Measurements from ENCODE around the gene MUC7.
"Not testable (repeated sequence)": the region's sequence is repeated elsewhere in the genome, so short reads cannot be mapped to it uniquely, and the experiment has no call there.

The MUC7 gene

DNA sequence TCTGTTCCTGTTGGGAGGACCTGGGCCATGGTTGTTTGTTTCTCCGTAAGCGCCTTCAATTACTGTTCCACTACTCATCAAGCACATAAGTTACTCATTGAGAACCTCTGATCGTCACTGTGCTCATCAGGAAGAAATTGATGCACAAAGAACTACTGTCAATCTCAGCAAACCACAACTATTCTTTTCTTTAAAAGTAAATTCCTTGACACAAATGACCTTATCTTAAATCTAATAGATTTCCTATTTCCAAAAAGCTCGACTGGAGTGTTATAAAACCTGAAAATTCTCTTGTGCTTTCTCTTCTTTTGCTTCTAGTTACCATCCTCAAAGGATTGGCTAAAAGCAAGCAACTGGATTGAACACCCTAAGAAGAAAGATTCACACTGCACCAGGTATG, at the start of gene MUC7:
Gene MUC7 (plus strand): TSS at position 301 of the 400 bp plus-strand sequence. CDS start 1,825 bp downstream, outside the sequence.
- no peak for DNase-seq

DNA sequence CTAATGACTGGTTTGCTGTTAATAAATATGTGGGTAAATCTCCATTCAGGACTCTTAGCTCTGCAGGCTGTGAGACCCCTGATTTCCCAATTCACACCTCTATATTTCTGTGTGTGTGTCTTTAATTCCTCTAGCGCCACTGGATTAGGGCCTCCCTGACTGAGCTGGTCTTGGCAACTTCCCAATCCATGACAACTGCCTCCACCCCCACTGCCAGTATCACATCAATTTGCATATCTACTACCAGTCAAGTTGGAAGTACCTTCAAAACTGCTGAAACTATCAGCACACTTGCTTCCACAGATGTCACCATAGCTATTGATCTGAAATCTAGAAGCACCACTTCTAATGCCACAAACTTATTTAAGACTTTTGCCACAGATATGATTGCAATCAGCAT, 46.7 kb upstream of the MUC7 start:
- DNase-seq, result no peak

DNA sequence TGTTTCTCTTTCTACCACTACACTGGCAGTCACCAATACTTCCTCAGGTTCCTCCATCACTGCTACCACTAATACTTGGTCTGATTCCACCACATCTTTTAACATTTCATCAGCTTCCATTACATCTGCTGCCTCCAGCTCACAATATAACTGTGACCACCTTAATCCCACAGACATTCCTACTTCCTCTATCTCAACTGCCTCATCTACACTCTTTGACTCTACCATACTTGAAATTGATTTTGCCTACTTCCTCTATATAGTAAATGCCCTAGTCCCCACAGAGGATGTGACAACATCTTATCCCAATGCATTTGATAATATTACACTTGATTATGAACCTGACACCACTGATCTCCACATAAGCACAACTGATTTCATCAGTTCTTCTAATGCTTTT, 45.2 kb upstream of the MUC7 start:
- no peak for DNase-seq

DNA sequence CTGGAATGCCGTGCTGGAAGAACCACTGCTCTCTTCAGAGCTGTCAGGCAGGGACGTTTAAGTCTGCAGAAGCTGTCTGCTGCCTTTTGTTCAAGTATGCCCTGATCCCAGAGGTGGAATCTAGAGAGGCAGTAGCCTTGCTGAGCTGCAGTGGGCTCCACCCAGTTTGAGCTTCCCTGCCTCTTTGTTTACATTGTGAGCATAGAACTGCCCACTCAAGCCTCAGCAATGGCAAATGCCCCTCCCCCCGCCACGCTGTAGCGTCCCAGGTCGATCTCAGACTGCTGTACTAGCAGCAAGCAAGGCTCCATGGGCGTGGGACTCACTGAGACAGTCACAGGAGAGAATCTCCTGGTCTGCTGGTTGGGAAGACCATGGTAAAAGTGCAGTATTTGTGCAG, 34.8 kb upstream of the MUC7 start:
- no peak for DNase-seq

DNA sequence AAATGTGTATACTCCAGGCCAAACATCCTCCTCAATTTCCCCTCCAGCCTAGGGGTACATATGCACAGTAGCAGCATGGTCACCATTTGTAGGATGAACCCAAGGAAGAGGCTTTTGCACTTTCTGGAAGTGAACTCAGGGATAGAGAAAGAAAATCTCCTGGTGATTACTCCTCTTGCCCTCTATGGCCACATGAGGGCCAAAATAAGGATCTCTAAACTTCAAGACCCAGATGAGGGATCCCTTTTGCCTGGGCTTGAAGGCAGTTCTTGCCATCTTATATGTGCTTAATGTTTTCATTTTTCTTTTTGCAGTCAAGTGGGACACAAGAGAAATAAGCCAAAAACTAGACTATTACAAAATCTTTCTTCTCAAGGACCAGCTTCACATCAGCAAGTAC, 29.5 kb upstream of the MUC7 start:
- DNase-seq, result no peak

DNA sequence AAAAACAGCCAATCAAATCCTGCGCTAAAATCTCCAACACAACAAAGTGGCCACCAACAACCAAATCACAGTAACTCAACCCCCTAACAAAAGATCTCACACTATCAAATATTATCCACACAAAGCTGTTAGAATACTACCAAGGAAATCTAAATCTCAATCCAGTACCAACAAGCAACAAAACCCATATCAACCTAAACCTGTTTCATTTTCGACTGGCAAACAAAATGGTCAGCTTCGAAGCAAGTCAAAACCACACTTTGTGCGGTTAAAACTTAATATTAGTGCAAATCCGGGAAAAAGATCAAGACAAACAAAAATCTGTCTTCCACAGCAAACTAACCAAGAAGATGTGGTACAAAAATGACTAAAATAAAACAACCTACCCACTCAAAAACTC, 28.7 kb upstream of the MUC7 start:
- DNase-seq, result no peak

DNA sequence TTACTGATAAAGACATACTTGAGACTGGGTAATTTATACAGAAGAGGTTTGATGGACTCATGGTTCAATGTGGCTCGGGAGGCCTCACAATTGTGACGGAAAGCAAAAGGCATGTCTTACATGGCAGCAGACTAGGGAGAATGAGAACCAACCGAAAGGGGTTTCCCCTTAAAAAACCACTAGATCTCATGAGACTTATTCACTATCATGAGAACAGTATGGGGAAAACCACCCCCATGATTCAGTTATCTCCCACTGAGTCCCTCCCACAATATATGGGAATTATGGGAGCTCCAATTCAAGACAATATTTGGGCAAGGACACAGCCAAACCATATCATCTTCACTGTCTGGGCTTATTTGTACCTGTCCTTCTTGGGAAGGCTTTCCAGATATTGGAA, 22.8 kb upstream of the MUC7 start:
- no peak for DNase-seq

DNA sequence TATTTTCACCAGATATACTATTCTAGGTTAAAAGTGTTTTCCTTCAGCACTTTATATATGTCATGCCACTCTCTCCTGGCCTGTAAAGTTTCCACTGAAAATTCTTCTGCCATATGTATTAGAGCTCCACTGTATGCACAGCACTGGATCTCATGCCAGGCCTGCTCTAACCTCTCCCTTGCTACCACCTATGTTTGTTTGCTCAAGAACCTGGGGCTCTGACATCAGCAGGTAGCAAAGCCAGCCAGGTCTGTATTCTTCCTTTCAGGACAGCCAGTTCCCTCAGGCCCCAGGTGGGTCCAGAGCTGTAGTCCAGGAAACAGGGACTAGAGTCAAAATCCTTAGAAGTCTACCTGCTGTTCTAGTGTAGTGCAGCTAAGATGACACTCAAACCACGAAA, 19.1 kb upstream of the MUC7 start:
- no peak for DNase-seq

DNA sequence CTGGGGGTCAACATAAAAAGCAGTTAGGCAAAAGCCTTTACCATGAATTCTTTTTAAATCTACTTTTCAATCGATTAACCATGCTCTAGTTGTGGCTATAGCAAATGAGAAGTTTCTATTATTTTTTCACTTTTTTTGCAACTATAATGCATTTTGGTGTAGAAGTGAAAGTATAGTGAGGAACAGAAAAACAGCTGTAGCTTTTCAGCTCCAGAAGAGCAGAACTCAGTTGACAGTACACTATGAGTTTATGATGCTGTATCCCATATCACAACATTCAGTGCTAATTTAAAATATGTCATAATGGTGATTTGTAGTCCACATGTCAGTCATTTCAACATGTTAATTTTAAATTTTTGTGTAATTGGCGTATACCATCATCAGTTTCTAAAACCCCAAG, 8.7 kb upstream of the MUC7 start:
- DNase-seq, result no peak

DNA sequence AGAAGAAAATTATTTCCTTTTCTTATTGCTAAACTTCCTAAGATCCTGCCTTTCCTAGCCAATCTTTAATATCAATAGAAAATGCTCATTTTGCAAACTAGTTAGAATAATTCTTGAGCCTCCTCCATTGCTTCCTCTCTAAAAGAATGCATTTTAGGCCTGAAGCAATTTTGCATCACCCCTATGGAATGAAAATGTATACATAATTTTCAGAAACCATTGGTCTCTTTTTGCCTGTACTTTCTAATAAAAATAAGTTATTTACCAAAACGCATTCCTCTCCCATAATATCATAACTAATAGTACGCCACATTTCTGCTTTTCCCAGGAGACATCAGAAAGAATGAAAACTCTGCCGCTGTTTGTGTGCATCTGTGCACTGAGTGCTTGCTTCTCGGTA, 1.7 kb downstream of the MUC7 start:
- no peak for DNase-seq

DNA sequence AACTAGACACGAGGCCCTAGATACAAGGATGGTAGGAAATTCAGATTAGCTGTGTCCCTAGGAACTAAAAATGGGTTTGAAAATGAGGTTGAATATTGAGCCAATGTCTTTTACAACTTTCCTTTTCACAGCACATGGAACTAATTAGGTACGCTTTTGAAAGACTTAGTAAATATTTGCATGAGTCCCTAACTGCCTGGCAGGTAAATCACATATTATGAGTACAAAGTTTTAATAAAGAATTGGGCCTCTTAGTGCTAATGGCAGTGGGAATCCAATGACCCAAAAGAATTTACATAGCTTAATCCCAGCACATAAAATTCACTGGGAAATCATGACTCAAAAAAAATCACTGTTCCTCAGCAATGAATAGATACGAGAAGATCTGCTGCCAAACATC, 16.8 kb downstream of the MUC7 start:
- DNase-seq, result no peak

DNA sequence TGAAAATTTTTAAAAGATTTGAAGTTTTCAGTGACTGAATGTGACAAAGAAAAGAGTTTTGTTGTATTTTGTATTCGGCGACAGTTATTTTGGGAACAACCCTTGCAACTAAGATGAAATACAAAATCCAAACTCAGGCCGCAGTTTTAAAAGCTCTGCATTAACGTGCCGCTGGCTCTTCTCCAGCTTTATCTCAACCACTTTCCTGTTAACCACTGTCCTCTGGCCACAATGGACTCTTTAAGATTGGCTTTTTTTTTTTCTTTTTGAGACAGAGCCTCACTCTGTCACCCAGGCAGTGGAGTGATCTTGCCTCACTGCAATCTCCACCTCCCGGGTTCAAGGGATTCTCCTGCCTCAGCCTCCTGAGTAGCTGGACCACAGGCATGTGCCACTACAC, 24.2 kb downstream of the MUC7 start:
- DNase-seq, result no peak

DNA sequence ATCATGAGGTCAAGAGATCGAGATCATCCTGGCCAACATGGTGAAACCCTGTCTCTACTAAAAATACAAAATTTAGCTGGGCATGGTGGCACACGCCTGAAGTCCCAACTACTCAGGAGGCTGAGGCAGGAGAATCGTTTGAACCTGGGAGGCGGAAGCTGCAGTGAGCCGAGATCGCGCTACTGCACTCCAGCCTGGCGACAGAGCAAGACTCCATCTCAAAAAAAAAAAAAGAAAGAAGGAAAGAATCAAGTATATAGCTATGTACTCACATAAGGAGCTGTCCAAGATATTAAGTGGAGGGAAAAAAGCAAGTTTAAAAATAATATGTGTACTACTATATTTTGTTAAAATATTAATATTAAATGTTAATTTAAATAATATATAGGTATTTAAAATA, 29.8 kb downstream of the MUC7 start:
- not testable (repeated sequence) for DNase-seq

DNA sequence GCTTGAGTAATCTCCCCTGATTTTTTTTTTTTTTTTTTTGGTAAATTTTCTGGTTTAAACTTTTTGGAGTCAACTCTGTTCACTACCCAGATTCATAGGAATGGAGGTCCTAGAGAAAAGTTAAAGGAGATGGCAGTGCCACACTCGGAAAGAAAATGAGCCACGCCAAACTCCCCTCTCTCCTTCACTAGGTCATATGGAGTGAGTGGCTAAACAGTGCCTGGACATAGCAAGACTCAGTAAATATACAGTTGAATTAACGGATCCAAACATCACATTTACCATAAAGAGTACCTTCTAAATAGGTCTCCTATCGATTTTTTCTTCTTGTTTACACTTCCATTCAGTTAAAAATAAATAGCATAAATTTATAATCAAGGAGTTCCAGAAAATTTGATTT, 32.7 kb downstream of the MUC7 start:
- DNase-seq, result no peak

DNA sequence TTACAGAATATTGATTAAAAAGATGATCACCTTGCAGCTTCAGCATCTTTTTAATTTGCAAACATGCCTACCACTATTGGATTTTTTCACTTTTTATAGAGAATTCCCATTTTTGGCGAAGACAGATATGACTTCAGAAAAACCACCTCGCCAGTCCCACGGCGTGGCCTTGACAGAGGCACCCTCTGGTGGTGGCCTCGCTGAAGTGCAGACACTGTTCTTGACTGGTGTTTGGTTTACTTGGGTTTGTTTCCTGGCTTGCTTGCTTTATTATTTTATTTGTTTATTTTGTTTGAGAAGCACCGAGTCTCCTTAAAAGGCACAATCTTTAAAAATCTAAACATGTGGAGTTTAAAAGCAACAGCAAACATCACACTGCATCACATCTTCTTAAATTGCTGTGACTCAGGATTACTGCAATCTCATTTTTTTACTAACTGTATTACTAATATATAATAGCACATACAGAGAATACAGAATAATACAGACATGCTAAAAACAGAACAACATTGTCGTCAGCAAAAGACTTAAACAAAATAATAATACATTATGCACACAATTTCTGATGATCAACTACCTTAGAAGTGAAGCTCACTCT, 33.3 kb downstream of the MUC7 start:
- DNase-seq, result no peak

DNA sequence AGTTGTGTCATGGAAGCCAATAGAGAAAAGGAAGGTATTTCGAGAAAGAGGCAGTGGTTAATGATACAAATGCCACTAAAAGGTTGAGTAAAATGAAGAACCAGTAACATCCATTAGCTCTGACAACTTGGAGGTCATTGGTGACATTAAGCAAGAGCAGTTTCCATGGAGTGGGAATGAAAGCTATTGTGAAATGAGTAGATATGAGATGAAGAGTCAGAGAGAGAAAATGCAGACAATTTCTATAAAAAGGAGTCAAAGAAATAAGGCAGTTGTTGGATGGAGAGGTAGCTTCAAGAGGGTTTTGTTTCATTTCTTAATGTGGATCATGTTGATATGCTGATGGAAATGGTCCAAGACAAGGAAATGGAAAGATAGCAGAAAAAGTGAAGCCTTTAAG, 36.8 kb downstream of the MUC7 start:
- DNase-seq, result no peak

DNA sequence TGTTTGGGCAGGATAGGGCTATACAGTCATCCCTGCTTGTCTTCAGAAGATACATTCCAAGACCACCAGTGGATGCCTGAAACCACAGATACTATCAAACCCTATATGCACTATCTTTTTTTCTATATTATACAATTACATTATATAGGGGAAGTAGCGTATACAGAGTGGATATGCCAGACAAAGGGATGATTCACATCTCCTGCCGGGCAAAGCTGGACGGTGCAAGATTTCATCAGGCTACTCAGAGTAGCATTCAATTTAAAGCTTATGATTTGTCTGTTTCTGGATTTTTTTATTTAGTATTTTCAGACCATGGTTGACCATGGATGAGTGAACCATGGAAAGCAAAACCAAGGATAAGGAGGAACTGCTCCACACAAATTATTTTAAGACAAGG, 39.4 kb downstream of the MUC7 start:
- DNase-seq, result no peak

DNA sequence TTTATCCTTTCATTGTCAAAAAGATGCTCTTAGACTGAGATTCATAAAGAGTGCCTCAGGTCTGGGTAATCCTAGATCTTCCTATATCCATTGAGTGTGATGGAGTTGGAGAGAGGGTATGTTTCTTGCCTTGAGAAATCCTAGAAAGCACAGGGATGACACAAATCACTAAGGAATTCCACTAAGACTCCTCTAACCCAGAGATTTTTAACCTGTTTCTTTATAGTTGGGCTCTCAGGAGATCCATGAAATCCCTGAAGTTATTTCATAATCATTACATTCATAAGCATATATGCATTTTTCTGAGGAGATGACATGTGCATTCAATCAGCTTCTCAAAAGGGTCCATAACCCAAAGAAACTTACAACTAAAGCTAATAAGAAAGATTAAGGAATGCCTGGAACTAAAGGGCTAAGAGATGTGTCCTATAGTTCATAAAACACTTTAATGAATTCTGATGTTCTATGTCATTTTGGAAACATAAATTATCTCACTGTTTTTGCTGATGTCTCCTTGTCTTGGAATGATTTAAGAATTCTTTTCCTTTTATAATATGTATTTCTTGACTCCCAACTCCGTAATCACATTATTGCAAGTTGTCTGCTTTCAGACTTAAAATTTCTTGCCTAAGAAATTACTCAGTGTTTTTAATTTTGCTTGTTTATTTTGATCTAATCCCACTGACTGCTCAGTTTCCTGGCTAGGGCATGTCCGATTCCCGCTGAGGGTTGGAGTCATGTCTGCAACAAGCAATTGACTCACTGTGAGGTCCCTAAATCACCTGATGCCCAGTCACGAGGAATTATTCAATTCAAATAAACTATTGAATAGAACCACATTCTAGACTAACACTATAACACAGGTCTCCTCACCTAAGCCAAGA, 43.6 kb downstream of the MUC7 start:
- DNase-seq, result no peak

DNA sequence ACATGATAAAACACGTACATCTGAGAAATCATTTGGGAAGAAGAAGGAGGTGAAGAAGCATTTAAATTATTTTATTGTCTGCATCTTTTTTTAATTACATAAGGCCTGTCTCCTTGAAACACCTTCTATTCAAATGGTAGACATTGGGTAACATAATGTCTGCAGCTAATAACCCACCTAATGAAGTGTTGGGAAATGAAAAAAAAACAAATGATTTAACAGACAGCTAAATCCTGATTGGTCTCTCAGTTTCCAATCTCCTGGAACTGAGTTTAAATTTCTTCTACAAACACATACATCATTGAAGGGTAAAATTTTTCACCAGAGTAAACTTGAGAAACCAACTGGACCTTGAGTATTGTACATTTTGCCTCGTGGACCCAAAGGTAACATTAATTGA, 46.3 kb downstream of the MUC7 start, which contains the start of gene AMTN:
Gene AMTN (plus strand): TSS at position 301 of the 400 bp plus-strand sequence. CDS start 209 bp downstream, outside the sequence.
- no peak for DNase-seq

DNA sequence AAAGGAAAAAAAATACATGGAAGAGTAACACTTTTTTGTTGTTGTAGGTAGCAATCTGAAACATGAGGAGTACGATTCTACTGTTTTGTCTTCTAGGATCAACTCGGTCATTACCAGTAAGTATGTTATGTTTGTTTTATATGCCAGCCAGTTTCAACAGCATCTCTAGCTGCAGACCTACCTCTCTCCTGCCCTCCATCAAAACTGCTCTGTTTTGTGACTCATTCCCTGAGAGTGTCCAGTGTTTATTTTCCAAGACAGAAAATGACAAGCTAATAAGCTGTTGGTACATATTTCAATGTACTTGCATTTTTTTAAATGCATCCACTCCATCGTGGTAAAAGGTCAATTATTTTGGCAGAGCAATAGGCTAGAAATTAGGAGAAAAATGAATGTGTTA, 46.7 kb downstream of the MUC7 start:
- DNase-seq, result no peak

DNA sequence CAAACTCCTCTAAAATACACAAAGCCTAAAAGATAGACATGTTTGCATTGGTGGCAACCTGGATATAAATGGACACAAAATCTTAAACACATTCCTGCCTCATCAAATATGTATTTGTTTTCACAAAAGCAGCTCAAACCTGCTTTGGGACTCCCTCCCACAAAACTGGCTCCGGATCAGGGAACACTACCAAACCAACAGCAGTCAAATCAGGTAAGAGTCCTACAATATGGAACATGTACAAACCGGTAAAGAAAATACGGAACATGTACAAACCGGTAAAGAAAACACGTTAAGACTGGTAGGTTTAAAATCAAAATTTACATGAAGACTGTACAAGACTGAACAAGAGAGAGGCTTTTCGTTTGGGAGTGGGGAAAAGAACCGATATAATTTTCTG, 50.6 kb downstream of the MUC7 start:
- DNase-seq, result no peak

DNA sequence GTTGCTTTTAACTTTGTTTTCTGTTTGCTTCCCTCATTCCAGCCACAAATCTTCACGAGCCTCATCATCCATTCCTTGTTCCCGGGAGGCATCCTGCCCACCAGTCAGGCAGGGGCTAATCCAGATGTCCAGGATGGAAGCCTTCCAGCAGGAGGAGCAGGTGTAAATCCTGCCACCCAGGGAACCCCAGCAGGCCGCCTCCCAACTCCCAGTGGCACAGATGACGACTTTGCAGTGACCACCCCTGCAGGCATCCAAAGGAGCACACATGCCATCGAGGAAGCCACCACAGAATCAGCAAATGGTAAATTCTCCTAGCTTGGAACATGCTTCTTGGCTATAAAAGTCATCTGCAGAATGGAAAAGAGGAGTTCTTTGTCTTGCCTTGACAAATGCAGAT, 59.0 kb downstream of the MUC7 start:
- no peak for DNase-seq

DNA sequence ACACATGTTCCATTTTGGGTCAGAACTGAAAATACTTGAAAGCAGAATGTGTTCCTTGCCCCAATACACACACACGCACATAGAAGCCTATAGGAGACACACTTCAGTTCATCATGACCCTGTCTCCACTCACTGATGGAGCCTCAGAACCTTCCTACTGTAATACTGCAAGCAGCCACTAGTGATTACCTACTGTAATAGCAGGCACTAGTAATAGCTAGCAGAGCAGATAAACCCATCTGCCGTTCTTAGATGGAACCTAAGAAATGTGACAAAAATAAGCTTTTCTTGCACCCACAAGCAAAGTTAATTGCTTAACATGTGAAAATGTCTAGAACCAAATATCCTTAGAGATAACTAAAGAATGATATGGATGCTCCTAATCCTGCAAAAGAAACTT, 60.0 kb downstream of the MUC7 start:
- DNase-seq, result no peak
